Camera-type eye (tissue), 1 donor: ENCODE results near the gene LYZ. TPM values are rescaled to one million over a fixed set of nuclear protein-coding genes. Genes with fewer than 3 reads are reported as not detected.

Experiments used
- total RNA-seq: library from RNA; depleted of rRNA; stranded (reverse); fragments of >200 nt; gene quantifications from one replicate; pipeline ENCODE4 v1.2.3, GENCODE V29; 2014

LYZ gene
- 104 TPM for total RNA-seq

GRCh38 chr12:69348162-69348938 lies at the start of gene LYZ:
TSS of gene LYZ (plus strand) at chr12:69348381. CDS start at chr12:69348409, 28 bp downstream.

GRCh38 chr12:69359531-69360347 lies 11.6 kb downstream of the LYZ start, which contains the start of gene YEATS4:
TSS of gene YEATS4 (plus strand) at chr12:69359743. CDS start at chr12:69359973, 230 bp downstream.

Other genes with a start within 250 kb of the LYZ start
- gene CPSF6, start 108.8 kb upstream of the LYZ start, total RNA-seq = 137 TPM
- 36.0 TPM for gene YEATS4, start 11.4 kb downstream of the LYZ start, total RNA-seq
- gene FRS2, start 122.0 kb downstream of the LYZ start, total RNA-seq = 129 TPM
- gene CCT2, start 237.1 kb downstream of the LYZ start, total RNA-seq = 230 TPM